ENCODE measurements around the gene LGALS9B. TPM values are rescaled to one million over a fixed set of nuclear protein-coding genes. Genes with fewer than 3 reads are reported as not detected.
"Not testable (repeated sequence)": the region's sequence is repeated elsewhere in the genome, so short reads cannot be mapped to it uniquely, and the experiment has no call there.

Gene LGALS9B
- total and polyA plus RNA-seq, 5 donors: 0.23 TPM; not detected in 4

- DNase-seq; H3K27me3 ChIP-seq (ENCODE audit: control insufficient read depth, insufficient read depth); H3K4me1 ChIP-seq (ENCODE audit: control insufficient read depth, insufficient read depth, low read length); H3K27ac ChIP-seq (ENCODE audit: low read length); H3K4me3 ChIP-seq (ENCODE audit: low read length); intact Hi-C loops (cut with DNase I); H3K9me3 ChIP-seq (ENCODE audit: control insufficient read depth, low read length): not testable (repeated sequence)
- 59% methylated on average over 2 of the region's 8 CpGs for WGBS
- peak in 1 of 2 donors; percentile 35 for ATAC-seq
Observed at GRCh38 chr17:20444581-20445236, 22.6 kb downstream of the LGALS9B start.

- H3K9me3 ChIP-seq (ENCODE audit: control insufficient read depth, low read length); ATAC-seq; DNase-seq; H3K4me1 ChIP-seq (ENCODE audit: control insufficient read depth, insufficient read depth, low read length); H3K27me3 ChIP-seq (ENCODE audit: control insufficient read depth, insufficient read depth); intact Hi-C loops (cut with DNase I); H3K27ac ChIP-seq (ENCODE audit: low read length); H3K4me3 ChIP-seq (ENCODE audit: low read length): not testable (repeated sequence)
- WGBS: 90% methylated on average over 15 of the region's 16 CpGs
Observed at GRCh38 chr17:20444173-20444572, 23.2 kb downstream of the LGALS9B start.

- DNase-seq; intact Hi-C loops (cut with DNase I); H3K4me1 ChIP-seq (ENCODE audit: control insufficient read depth, insufficient read depth, low read length); H3K27ac ChIP-seq (ENCODE audit: low read length); ATAC-seq; H3K4me3 ChIP-seq (ENCODE audit: low read length); H3K27me3 ChIP-seq (ENCODE audit: control insufficient read depth, insufficient read depth); H3K9me3 ChIP-seq (ENCODE audit: control insufficient read depth, low read length): not testable (repeated sequence)
- 87% methylated on average over 2 of the region's 9 CpGs for WGBS
Observed at GRCh38 chr17:20443632-20444031, 23.7 kb downstream of the LGALS9B start.

GRCh38 chr17:20440665-20441064 is 26.7 kb downstream of the LGALS9B start:
- DNase-seq; H3K27ac ChIP-seq (ENCODE audit: low read length); H3K27me3 ChIP-seq (ENCODE audit: control insufficient read depth, insufficient read depth); H3K4me3 ChIP-seq (ENCODE audit: low read length); intact Hi-C loops (cut with DNase I); H3K4me1 ChIP-seq (ENCODE audit: control insufficient read depth, insufficient read depth, low read length); H3K9me3 ChIP-seq (ENCODE audit: control insufficient read depth, low read length); ATAC-seq: not testable (repeated sequence)
- 31% methylated on average over 3 of the region's 5 CpGs for WGBS

GRCh38 chr17:20435166-20435565 is 32.2 kb downstream of the LGALS9B start:
- intact Hi-C loops (cut with DNase I); H3K27ac ChIP-seq (ENCODE audit: low read length); H3K27me3 ChIP-seq (ENCODE audit: control insufficient read depth, insufficient read depth); H3K4me3 ChIP-seq (ENCODE audit: low read length); H3K9me3 ChIP-seq (ENCODE audit: control insufficient read depth, low read length); ATAC-seq; DNase-seq; H3K4me1 ChIP-seq (ENCODE audit: control insufficient read depth, insufficient read depth, low read length): not testable (repeated sequence)
- WGBS: 90% methylated on average over 3 of the region's 3 CpGs

GRCh38 chr17:20433382-20433781 is 34.0 kb downstream of the LGALS9B start:
- ATAC-seq; H3K27ac ChIP-seq (ENCODE audit: low read length); H3K4me3 ChIP-seq (ENCODE audit: low read length); H3K9me3 ChIP-seq (ENCODE audit: control insufficient read depth, low read length); DNase-seq; H3K4me1 ChIP-seq (ENCODE audit: control insufficient read depth, insufficient read depth, low read length); intact Hi-C loops (cut with DNase I); H3K27me3 ChIP-seq (ENCODE audit: control insufficient read depth, insufficient read depth): not testable (repeated sequence)
- WGBS: 86% methylated on average over 8 of the region's 8 CpGs

- H3K4me3 ChIP-seq (ENCODE audit: low read length); ATAC-seq; H3K9me3 ChIP-seq (ENCODE audit: control insufficient read depth, low read length); H3K4me1 ChIP-seq (ENCODE audit: control insufficient read depth, insufficient read depth, low read length); DNase-seq; intact Hi-C loops (cut with DNase I); H3K27ac ChIP-seq (ENCODE audit: low read length); H3K27me3 ChIP-seq (ENCODE audit: control insufficient read depth, insufficient read depth): not testable (repeated sequence)
- 84% methylated on average over 2 of the region's 2 CpGs for WGBS
Observed at GRCh38 chr17:20427264-20427663, 40.1 kb downstream of the LGALS9B start.

GRCh38 chr17:20422826-20423225 is 44.5 kb downstream of the LGALS9B start:
- WGBS: no CpG with 5 or more reads among the region's 5 CpGs
- DNase-seq; H3K4me3 ChIP-seq (ENCODE audit: low read length); H3K27ac ChIP-seq (ENCODE audit: low read length); H3K4me1 ChIP-seq (ENCODE audit: control insufficient read depth, insufficient read depth, low read length); intact Hi-C loops (cut with DNase I); ATAC-seq; H3K27me3 ChIP-seq (ENCODE audit: control insufficient read depth, insufficient read depth); H3K9me3 ChIP-seq (ENCODE audit: control insufficient read depth, low read length): not testable (repeated sequence)

- H3K27ac ChIP-seq (ENCODE audit: low read length); H3K9me3 ChIP-seq (ENCODE audit: control insufficient read depth, low read length); H3K4me1 ChIP-seq (ENCODE audit: control insufficient read depth, insufficient read depth, low read length); DNase-seq; intact Hi-C loops (cut with DNase I); H3K27me3 ChIP-seq (ENCODE audit: control insufficient read depth, insufficient read depth); ATAC-seq; H3K4me3 ChIP-seq (ENCODE audit: low read length): not testable (repeated sequence)
- 90% methylated on average over 7 of the region's 8 CpGs for WGBS
Observed at GRCh38 chr17:20418838-20419237, 48.5 kb downstream of the LGALS9B start.

- WGBS: 90% methylated on average over 4 of the region's 7 CpGs
- H3K27ac ChIP-seq (ENCODE audit: low read length); intact Hi-C loops (cut with DNase I); H3K27me3 ChIP-seq (ENCODE audit: control insufficient read depth, insufficient read depth); H3K9me3 ChIP-seq (ENCODE audit: control insufficient read depth, low read length); H3K4me3 ChIP-seq (ENCODE audit: low read length); DNase-seq; H3K4me1 ChIP-seq (ENCODE audit: control insufficient read depth, insufficient read depth, low read length); ATAC-seq: not testable (repeated sequence)
Observed at GRCh38 chr17:20417492-20418080, 49.8 kb downstream of the LGALS9B start.

- H3K27ac ChIP-seq (ENCODE audit: low read length); DNase-seq; H3K27me3 ChIP-seq (ENCODE audit: control insufficient read depth, insufficient read depth); H3K4me1 ChIP-seq (ENCODE audit: control insufficient read depth, insufficient read depth, low read length); ATAC-seq; H3K9me3 ChIP-seq (ENCODE audit: control insufficient read depth, low read length); H3K4me3 ChIP-seq (ENCODE audit: low read length); intact Hi-C loops (cut with DNase I): not testable (repeated sequence)
- WGBS: 73% methylated on average over 7 of the region's 8 CpGs
Observed at GRCh38 chr17:20416381-20416911, 50.9 kb downstream of the LGALS9B start.
